ENCODE measurements around the gene RANBP1.
A peak's percentile ranks its signal among the peaks of the same experiment; 100 is the strongest.

Gene RANBP1

DNA sequence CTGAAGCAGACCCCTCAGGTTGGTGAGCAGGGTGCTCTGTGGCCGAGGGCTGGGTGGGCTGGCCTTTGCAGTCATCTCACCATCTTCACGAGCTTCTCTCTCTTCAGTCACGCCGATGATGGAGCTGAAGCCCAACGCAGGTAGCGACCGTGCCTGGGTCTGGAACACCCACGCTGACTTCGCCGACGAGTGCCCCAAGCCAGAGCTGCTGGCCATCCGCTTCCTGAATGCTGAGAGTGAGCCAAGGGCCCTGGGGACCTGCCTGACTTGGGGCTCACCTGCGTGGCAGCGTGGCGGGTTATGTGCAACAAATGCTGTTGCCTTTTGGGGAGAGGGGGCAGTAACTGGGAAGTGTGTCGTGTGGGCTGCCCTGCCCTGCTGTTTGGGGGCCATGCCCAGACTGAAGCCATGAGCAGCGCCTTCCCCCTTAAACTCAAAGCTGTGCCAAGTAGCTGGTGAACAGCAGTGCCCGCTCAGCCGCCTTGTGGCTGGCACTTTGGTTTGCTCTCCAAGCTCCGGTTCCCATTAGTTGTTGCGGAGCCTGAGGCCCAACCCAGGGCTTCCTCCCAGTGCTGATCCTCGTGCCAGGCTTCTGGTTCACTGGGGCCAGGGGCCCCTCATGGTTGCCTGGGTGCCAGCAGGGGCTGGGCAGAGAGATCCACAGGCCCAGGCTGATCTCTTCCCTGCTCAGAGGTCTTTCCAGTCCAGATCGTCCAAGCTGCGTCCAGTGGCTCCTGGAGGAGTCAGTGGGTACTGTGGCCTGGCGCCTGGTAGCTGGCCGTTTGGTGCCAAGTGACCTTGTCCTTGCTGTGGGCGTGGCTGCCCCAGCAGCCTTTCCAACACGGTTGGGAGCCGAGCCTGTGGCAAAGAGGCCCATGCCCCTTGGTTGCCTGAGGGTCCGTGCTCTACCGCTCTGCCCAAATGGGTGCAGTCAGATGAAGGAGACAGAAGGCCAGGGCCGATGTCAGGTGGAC, 9.6 kb downstream of the RANBP1 start:
- no peak for DNase-seq

DNA sequence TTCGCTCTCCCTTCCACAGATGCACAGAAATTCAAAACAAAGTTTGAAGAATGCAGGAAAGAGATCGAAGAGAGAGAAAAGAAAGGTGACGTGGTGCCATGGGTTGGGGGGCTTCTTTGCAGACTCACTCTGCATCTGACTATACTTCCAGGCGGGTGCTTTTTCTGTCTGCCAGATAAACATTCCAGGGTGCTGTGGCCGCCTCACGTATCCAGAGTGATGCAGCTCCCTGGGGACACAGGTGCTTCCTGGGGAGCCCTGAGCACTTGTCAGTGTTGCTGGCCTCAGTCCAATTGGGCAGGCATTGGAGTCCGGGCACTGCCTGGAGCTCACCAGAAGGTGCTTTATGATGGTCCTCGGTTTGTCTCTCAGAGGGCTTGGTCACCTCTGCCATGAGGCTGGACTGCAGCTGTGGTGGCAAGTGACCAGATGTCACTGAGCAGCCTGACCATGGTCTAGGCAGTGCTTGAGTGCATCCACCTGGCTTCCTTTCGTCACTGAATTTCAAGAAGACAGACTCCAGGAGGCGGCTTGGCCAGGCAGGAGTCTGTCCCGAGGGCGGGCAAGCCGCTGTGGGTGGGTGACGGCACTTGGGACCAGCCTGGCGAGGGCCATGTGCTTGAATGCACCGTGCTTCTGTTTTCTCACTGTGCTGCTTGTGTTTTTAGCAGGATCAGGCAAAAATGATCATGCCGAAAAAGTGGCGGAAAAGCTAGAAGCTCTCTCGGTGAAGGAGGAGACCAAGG, 10.6 kb downstream of the RANBP1 start:
- DNase-seq = no peak

DNA sequence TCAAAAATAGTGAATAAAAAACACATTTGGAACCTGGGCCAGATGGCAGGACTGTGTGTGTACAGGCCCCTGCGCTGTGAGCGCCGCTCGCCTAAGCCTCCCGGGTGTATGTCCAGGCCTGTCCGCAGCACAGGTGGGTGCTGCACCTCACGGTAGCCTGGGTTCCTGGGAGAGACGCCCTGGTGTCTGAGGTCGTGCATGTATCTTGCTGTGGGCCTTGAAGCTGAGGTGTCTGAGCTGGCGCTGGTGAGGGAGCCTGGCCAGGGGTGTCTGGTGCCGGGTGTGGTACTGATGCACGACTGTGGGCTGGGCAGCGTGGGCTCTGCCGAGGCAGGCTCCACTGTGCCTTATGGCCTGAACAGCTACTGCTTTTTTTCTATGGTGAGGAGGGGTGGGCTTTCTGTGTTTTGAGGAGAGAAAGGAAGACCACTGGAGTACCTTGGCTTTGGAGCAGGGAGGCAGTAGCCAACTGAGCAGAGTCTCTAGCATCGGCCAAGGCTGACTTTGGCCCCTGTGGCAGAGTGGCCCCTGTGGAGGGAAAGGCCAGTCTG, 11.5 kb downstream of the RANBP1 start:
- no peak for DNase-seq

DNA sequence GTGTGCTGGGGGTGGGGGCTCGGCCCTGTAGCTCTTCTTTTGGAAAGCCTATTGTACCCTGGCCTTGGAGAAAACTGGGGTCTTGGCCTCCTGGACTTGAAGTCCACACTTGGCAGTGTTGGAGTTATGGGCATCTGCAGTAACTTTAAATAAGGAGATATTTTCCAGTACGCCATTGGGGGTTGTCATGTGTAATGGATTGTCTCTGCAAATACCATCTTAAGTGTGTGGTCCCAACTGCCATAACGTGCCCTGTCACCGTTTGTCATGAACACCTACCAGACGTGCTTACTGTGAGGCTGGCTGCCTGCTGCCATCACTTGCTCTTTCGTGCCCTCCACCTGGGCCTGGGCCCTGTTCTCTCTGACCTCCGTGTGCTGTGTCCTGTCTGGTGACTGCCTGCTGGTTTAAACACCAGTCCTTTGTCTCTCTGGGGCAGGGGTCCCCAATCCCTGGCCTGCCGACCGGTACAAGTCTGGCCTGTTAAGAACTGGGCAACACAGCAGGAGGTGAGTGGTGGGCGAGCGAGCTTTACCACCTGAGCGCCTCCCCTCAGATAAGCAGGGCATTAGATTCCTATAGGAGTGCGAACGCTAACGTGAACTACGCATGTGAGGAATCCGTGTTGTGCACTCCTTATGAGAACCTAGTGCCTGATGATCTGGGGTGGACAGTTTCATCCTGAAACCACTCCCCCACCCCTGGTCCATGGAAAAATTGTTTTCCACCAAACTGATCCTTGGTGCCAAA, 12.1 kb downstream of the RANBP1 start:
- no peak for DNase-seq

DNA sequence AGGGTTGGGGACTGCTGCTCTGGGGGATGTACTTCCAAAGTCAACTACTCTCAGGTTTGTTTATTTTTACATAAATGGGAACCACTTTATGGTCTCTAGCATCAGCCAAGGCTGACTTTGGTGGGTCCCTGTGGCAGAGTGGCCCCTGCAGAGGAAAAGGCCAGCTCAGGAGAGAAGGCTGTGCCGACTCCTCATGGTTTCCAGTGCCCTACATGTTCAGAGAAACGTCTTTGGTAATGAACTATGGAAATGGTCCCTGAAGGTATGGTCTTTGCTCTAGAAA, 12.7 kb downstream of the RANBP1 start:
- no peak for DNase-seq

DNA sequence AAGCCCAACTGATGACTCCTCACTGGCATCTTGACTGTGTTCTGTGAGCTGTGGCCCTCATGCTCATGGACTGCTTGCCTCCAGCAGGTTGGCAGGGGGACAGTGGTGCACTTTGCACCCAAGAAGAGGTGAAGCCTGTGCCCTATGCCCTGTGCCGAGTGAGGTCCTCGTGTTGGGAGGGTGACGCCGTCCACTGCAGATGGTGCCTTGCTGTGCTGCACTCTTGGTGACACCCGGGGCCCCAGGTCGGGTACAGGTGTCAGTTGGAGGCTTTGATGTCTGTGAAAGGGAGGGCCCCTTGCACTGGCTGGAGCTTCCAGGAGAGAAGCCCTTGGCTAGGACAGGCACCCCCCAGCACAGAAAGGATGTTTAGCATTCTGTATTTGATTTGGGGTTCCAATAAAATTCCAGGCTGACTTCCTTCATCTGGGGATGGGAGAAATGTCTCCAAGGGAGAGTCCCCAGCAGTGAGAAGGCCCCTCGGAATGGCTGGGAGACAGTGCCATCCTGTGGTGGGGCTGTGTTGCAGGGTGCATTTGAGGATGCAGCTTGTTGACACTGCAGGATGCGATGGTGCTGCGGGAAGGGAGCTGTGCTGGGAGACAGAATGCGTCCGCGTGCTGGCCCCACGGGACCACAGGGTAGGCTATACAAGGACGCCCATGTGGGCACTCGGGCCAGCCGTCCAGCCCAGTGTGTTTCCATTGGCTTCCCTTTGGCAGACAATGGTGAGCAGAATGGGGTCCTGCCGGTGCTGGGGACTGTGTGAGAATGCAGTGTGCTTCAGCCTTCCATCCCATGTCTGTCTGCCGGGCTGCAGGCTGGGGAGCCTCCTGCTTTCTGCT, 13.2 kb downstream of the RANBP1 start:
- DNase-seq = peak; percentile 57

DNA sequence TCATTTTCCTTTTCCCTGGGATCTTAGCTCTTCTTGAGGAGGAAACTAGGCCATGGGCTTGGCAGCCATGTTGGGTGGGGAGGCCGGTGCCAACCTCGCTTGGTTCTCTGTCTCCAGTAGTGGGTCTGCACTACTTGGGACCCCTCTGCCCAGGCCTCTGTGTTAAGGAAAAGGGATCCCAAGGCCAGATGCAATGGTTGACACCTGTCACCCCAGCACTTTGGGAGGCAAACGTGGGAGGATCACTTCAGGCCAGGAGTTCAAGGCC, 13.8 kb downstream of the RANBP1 start:
- no peak for DNase-seq

DNA sequence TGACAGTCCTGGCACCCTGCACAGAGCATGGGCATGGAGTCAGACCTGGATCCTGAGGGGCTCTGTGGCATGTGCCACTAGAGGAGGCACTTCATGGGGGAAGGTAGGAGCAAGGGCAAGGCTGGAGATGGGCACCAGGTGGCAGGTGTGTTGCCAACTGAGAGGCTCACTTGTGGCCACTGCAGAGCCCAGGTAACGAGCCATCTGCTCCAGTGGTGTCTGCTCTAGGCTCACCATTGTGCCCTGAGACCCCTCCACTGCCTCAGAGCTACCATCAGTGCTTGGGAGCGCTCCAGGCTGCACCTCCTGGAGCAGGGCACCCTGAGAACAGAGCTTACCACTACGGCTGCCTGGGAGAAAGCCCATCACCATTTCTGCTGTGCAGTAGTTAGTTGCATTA, 14.4 kb downstream of the RANBP1 start:
- DNase-seq = no peak

DNA sequence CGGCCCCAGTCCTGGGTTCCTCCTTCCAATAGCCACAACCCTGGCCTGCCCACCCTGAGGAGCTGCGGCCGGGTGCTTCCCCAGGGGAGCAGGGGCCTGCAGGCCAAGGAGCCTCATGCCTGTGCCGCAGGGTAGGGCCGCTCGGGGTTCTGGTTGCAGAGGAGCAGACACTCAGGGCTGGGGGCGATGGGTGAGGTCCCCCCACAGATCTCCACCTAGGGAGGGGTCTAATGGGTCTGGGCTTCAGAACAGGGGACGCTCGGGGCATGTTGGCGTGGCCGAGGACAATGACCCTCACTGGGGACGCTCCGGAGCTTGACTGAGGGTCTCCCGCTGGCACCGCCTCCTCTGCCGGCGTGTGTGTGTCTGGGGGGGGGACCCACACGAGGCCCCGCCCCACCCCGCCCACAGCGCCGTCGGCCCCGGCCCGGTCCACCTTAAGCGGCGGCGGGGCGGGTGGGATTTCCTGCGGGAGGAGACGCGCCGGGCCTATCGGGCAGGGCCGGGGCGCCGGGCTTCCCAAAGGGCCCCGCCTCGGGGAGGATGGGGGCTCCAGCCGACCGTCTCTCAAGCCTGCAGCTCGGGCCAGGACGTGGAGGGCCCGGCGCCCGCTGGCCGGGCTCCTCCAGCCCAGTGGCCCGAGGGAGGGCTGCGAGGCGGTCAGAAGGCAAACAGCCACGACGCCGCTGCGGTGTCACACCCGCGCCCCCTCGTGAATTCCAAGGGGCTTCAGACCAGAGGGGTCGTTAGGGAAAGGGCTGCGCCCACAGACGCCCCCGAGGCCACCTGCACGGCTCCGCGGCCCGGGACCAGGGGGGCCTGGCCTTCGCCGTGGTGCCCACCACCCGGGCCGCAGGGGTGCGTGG, 15.1 kb downstream of the RANBP1 start:
- peak; percentile 84 for DNase-seq

DNA sequence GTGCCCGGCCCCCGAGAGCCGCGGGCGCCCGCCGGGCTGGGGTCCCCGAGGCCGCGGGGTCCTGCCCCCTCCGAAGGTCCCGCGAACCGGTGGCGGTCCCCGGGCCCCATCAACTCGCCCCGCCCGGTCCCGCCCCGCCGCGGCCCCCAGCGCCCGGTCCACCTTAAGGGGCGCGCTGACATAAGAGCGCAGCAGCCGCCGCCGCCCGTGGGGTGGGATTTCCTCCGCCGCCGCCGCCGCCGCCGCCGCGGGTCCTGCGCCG, 15.6 kb downstream of the RANBP1 start, which contains the start of gene ZDHHC8:
TSS of gene ZDHHC8 (plus strand) at position 208 of the 262 bp plus-strand sequence. CDS start 144 bp downstream, outside the sequence.
- DNase-seq = peak; percentile 53

DNA sequence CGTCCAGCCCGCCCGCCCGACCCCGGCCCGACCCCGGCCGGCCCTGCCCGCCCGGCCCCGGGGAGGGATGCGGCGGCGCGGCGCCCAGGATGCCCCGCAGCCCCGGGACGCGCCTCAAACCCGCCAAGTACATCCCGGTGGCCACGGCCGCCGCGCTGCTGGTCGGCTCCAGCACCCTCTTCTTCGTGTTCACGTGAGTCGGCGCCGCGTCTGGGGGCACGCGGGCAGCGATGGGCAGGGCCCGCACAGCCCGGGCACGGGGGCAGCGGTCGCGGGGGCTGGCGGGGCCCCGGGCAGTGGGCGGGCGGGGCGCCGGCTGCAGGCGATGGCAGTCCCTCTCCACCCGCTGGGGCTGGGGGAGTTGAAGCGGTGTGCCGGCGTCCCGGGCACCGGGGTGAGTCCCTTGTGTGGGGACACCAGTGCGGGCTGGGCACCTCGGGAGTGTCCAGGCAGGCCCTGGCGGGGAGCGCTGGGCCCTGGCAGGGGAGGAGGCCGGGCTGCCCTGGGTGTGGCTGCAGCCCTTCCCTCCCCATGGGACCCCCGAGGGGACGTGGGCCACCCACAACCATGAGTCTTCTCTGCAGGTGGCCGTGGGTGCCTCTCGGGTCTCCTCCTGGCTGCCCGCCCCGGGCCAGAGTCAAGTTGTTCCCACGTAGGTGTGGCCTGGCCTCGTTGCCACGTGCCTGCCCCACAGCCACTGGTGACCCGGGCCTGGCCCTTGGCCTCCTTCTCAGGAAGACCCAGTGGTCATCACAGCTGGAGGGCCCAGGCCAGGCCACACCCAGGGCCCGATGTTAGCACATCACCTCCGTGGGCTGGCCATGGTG, 16.2 kb downstream of the RANBP1 start:
- DNase-seq = no peak

DNA sequence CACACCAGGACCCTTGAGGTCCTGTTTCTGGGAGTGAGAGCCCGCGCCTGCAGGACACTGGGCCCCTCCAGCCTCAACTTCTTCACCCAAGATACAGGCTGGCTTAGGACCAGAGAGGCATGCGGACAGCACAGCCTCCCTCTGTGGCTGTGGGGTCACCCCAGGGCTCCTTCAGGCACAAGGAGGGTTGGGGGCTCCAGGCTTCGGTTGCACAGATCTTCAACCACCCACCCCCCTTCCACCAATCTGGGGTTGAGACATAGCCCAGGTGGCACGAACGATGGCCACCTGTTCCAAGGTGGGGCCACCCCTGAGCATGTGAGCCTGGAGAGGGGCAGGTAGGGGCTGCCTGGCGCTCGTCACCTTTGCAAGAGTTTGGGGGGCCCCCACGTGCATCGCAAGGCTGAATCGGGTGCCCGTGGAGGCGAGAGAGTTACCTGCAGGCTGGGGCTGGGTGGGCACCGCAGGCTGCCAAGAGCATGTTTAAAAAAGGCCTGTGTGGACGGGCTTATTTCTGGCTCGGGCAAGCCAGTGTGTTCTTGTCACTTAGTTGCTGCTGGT, 16.9 kb downstream of the RANBP1 start:
- DNase-seq = no peak

DNA sequence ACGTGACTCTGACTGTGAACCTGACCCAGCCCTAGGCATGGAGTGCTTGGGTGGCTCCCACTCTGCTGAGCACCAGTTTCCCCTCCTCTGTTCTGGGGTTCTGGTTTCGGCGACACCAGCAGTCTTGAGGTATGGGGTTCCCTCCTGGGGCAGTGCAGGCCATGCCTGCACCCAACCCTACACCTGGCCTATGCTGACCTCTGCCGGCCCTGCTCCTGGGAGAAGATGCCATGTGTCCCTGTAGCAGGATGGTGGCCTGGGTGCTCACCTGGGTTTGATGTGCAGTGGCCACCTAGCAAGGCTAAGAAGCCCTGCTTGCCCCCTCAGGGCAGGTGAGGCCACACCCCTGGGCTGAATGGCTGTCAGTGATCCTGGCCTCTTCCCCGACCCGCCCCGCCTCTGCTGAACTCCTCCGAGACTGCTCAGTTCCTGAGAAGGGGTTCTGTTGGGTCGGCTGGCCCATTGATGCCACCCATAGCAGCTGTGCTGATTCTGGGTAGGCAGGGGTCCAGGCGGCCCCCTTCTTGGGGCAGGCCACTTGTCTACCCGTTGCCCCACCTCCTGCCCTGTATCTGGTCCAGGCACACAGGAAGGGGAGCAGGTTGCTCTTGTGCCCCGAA, 18.1 kb downstream of the RANBP1 start:
- no peak for DNase-seq

DNA sequence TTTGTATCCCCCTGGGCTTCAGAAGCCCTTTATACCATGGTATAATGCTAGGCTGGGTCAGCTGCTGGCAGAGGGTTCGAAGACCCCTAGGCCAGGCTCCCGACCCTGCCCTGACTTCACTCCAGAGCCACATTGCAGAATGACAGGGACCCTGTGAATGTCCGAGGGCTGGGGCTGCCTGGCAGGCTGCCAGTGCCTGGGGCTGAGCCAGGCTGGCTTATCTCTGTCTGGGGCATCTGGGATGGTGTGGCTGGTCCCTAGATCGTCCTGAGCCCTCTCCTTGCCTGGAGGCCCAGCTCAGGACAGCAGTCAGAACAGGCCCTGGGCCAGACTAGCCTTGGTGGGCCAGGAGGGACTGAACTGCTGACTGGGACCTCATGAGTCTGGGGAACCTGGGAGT, 19.4 kb downstream of the RANBP1 start:
- no peak for DNase-seq

DNA sequence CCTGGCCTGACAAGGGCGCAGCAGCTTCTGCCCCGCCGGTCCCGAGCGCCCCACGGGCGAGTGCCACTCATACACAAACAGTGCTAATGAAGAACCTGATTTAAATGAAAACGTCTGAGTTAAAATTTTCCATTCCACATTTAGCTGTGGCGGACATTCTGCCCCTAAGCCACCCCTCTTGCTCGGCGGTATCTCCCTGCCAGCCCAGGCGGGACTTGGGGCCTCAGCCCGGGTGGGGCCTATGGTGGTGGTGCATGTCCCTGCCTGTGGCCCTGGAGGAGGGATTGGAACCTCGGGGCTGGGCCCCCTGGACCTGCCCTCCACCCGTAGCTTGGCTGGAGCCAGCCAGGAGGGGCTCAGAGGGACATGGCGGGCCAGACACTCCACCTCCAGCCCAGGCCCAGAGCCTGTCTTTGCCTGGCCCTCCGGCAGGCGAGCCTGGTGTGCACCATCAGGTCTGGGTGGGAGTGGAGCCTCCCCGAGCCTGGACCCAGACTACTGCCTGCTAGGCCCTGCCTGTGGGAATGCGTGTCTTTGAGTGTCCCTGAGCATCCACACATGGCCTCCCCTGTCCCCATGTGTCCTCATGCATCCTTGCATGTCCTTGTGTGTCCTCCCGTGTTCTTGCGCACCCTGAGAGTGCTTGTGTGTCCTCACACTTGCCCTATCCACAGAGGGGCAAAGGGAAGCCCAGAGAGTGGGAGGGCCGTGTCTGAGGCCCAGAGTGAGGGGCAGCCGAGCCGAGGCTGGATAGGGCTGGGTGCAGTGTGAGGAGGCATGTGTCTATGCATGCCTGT, 20.1 kb downstream of the RANBP1 start:
- no peak for DNase-seq

DNA sequence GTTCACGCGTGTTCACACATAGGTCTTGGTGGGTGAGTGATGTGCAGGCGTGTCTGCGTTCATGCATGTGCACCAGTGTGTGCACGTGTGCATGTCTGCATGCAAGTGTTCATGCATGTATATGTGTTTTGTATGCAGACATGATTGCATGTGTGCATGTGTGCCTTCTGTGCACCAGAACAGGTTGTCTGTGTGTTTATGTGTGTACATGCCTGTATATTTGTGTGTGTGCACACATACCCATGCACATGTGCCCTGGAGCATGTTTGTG, 20.6 kb downstream of the RANBP1 start:
- DNase-seq = no peak

DNA sequence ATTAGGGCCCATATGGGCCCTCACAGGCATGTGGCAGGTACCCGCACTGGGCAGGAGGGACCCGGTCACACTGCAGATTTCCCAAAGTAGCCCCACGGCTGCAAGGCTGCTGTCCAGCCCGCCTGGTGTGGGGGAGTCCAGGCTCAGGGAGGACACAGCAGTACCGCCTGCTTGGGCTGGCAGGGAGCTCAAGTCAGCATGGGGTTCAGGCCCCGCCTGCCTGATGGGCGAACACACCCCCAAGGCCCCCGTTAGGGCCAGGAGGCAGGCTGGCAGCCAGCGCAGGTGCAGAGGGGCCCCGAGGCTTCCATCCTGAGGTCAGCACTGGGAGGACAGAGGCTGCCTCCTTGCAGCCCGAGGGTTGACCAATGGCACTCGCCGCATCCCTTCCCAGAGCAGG, 21.2 kb downstream of the RANBP1 start:
- DNase-seq = no peak

DNA sequence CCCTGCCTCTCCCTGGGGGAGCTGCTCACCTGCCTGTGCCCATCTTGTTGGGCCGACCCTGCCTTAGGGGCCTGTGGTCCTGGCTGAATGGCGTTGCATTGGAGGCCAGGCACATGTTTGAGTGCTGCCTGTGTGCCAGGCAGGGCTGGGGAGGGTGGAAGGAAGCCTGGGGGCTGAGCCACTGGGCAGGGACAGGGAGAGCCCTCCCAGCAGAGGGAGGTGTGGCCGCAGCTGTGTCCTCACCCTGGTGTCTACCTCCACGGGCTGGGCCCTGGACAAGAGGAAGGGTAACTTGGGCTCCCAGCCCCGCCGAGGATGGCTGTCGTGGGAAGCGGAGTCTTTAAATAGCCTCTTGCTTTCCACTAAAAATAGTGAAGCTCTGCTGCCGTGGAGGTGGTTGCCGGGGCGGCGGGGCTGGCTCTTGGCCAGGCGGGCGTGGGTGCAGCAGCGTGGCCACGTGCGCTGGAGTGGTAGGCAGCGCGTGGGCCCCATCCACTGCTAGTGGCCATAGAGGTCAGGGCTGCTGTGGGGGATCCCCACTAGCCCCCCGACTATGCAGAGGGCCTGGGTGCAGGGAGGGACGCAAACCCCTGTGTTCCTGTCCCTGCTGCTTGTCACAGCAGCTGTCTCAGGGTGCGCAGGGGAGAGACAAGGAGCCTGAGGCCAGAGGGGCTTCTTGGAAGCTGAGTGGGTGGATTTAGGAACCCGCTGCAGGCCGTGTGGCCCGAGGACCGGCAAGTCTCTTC, 21.9 kb downstream of the RANBP1 start:
- no peak for DNase-seq

DNA sequence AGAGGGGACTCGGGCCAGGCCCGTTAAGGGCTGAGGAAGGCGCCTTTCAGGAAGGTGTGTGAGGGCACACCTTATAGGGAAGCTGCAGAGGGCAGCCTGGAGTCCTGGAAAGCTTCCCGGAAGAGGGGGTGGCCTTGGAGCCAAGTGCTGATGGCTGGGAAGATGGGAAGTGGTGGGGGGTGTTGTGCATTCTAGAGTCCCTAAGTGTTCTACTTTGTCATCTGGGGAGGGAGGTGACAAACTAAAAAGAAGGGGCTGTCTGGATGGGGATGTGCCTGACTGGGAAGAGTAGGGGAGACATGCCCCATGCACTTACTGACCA, 22.5 kb downstream of the RANBP1 start:
- no peak for DNase-seq
